Measurements from ENCODE around the gene CALB2.

Gene CALB2

DNA sequence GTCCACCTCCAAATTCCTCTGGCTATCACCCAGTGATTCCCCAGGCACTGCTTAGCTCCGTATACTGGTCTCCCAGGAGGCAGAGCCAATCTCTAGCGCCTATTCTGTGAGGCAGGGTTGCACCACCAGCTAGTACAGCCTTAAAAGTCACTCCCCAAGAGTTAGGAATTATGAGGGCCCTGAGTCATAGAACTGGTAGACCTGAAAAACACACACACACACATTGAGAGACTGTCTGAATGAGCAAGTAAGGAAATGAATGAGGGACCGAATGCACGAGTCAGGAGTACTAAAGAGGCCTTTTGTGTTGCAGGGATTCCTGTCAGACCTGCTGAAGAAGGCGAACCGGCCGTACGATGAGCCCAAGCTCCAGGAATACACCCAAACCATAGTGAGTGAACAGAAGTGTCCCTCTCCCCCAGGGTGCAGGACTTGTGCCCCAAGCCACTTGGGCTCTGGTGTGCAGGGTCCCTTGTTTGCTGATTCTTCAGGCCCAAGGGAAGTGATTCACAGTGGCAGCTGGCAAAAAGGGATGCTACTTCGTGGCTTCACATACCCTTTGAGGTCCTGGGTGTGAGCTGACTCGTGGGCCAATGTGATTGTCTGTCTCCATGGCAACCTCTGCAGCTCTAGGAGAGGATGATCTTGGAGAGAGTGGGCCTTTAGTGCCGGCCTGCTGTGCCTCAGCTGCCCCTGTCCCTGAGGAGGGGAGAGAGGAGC lies 24.7 kb downstream of the CALB2 start:
- DNase-seq (ENCODE audit: low read depth) = peak; percentile 11
- H3K4me3 ChIP-seq (ENCODE audit: low read depth, low read length) = no peak overlapping the region
- no peak for TF ChIP-seq CTCF (IDR thresholded peaks at IDR 0.05; ENCODE audit: insufficient read depth, low read depth, low read length, missing control alignments)

GRCh38 chr16:71384073-71384724 lies 25.7 kb downstream of the CALB2 start:
- no peak overlapping the region for H3K4me3 ChIP-seq (ENCODE audit: low read depth, low read length)
- TF ChIP-seq CTCF (IDR thresholded peaks at IDR 0.05; ENCODE audit: insufficient read depth, low read depth, low read length, missing control alignments) = no peak
- DNase-seq (ENCODE audit: low read depth) = no peak

GRCh38 chr16:71387045-71387871 lies 28.7 kb downstream of the CALB2 start:
- no peak for DNase-seq (ENCODE audit: low read depth)
- no peak for TF ChIP-seq CTCF (IDR thresholded peaks at IDR 0.05; ENCODE audit: insufficient read depth, low read depth, low read length, missing control alignments)
- H3K4me3 ChIP-seq (ENCODE audit: low read depth, low read length) = no peak overlapping the region

- no peak for DNase-seq (ENCODE audit: low read depth)
- no peak for TF ChIP-seq CTCF (IDR thresholded peaks at IDR 0.05; ENCODE audit: insufficient read depth, low read depth, low read length, missing control alignments)
- H3K4me3 ChIP-seq (ENCODE audit: low read depth, low read length) = no peak overlapping the region
Observed at GRCh38 chr16:71389330-71389729, 30.8 kb downstream of the CALB2 start.

- no peak overlapping the region for H3K4me3 ChIP-seq (ENCODE audit: low read depth, low read length)
- DNase-seq (ENCODE audit: low read depth) = no peak
- no peak for TF ChIP-seq CTCF (IDR thresholded peaks at IDR 0.05; ENCODE audit: insufficient read depth, low read depth, low read length, missing control alignments)
Observed at GRCh38 chr16:71396594-71396993, 38.1 kb downstream of the CALB2 start.

GRCh38 chr16:71399801-71400563 lies 41.5 kb downstream of the CALB2 start:
- DNase-seq (ENCODE audit: low read depth) = no peak
- no peak for TF ChIP-seq CTCF (IDR thresholded peaks at IDR 0.05; ENCODE audit: insufficient read depth, low read depth, low read length, missing control alignments)
- no peak overlapping the region for H3K4me3 ChIP-seq (ENCODE audit: low read depth, low read length)

Data from GM12865 (cell line).